A204.1 (cell line): ENCODE results near the gene CTBP1.

Experiments
- FAIRE-seq: peaks from 2 replicates; lab custom pipeline; 2012; peaks lifted over from hg19 to GRCh38; lab: Jason Lieb, UNC

Gene CTBP1

GRCh38 chr4:1222938-1223690 is 25.8 kb downstream of the CTBP1 start:
- FAIRE-seq, result no peak

- no peak for FAIRE-seq
Measured at GRCh38 chr4:1222036-1222789, 26.7 kb downstream of the CTBP1 start.

- no peak for FAIRE-seq
Measured at GRCh38 chr4:1221155-1221870, 27.6 kb downstream of the CTBP1 start.

- FAIRE-seq, result no peak
Measured at GRCh38 chr4:1220566-1220965, 28.4 kb downstream of the CTBP1 start.

- FAIRE-seq, result no peak
Measured at GRCh38 chr4:1219566-1219950, 29.4 kb downstream of the CTBP1 start.

- FAIRE-seq, result no peak
Measured at GRCh38 chr4:1218634-1219565, 30.0 kb downstream of the CTBP1 start.

GRCh38 chr4:1217366-1217765 is 31.6 kb downstream of the CTBP1 start:
- FAIRE-seq, result no peak

GRCh38 chr4:1216869-1217294 is 32.0 kb downstream of the CTBP1 start:
- FAIRE-seq, result no peak

GRCh38 chr4:1216076-1216614 is 32.8 kb downstream of the CTBP1 start:
- no peak for FAIRE-seq

GRCh38 chr4:1215141-1216075 is 33.5 kb downstream of the CTBP1 start:
- FAIRE-seq, result no peak

GRCh38 chr4:1214101-1215095 is 34.5 kb downstream of the CTBP1 start:
- no peak for FAIRE-seq

- no peak for FAIRE-seq
Measured at GRCh38 chr4:1213336-1213995, 35.5 kb downstream of the CTBP1 start.

- no peak for FAIRE-seq
Measured at GRCh38 chr4:1212546-1213335, 36.2 kb downstream of the CTBP1 start.

- FAIRE-seq, result no peak
Measured at GRCh38 chr4:1211891-1212545, 36.9 kb downstream of the CTBP1 start.

GRCh38 chr4:1211371-1211770 is 37.6 kb downstream of the CTBP1 start:
- no peak for FAIRE-seq

GRCh38 chr4:1210971-1211370 is 38.0 kb downstream of the CTBP1 start:
- FAIRE-seq, result no peak

- no peak for FAIRE-seq
Measured at GRCh38 chr4:1210241-1210841, 38.6 kb downstream of the CTBP1 start.
